Measurements from ENCODE around the gene TMEM91.

Gene TMEM91

GRCh38 chr19:41411100-41411967, 35.0 kb downstream of the TMEM91 start:
- no peak for DNase-seq (ENCODE audit: low read depth in 2 of 2)

GRCh38 chr19:41411968-41412265, 35.6 kb downstream of the TMEM91 start:
- no peak for DNase-seq (ENCODE audit: low read depth in 2 of 2)

GRCh38 chr19:41412953-41413352, 36.6 kb downstream of the TMEM91 start:
- DNase-seq (ENCODE audit: low read depth in 2 of 2) = no peak

GRCh38 chr19:41413947-41414346, 37.6 kb downstream of the TMEM91 start:
- DNase-seq (ENCODE audit: low read depth in 2 of 2) = no peak

- DNase-seq (ENCODE audit: low read depth in 2 of 2) = no peak
Observed at GRCh38 chr19:41414461-41414860, 38.1 kb downstream of the TMEM91 start.

- DNase-seq (ENCODE audit: low read depth in 2 of 2) = no peak
Observed at GRCh38 chr19:41415154-41415571, 38.8 kb downstream of the TMEM91 start.

- DNase-seq (ENCODE audit: low read depth in 2 of 2) = no peak
Observed at GRCh38 chr19:41416194-41416674, 39.9 kb downstream of the TMEM91 start.

GRCh38 chr19:41420101-41420880, 44.0 kb downstream of the TMEM91 start:
- no peak for DNase-seq (ENCODE audit: low read depth in 2 of 2)

- DNase-seq (ENCODE audit: low read depth in 2 of 2) = no peak
Observed at GRCh38 chr19:41421314-41421713, 45.0 kb downstream of the TMEM91 start.

- no peak for DNase-seq (ENCODE audit: low read depth in 2 of 2)
Observed at GRCh38 chr19:41421973-41422372, 45.6 kb downstream of the TMEM91 start.

- no peak for DNase-seq (ENCODE audit: low read depth in 2 of 2)
Observed at GRCh38 chr19:41422456-41422855, 46.1 kb downstream of the TMEM91 start.

GRCh38 chr19:41422955-41423354, 46.6 kb downstream of the TMEM91 start:
- no peak for DNase-seq (ENCODE audit: low read depth in 2 of 2)

GRCh38 chr19:41424335-41425173, 48.2 kb downstream of the TMEM91 start:
- no peak for DNase-seq (ENCODE audit: low read depth in 2 of 2)

- no peak for DNase-seq (ENCODE audit: low read depth in 2 of 2)
Observed at GRCh38 chr19:41425174-41426115, 49.1 kb downstream of the TMEM91 start.

- DNase-seq (ENCODE audit: low read depth in 2 of 2) = no peak
Observed at GRCh38 chr19:41426116-41426841, 49.9 kb downstream of the TMEM91 start.

- DNase-seq (ENCODE audit: low read depth in 2 of 2) = no peak
Observed at GRCh38 chr19:41426952-41427646, 50.8 kb downstream of the TMEM91 start, which contains the start of gene B3GNT8. B3GNT8 (minus strand) TSS chr19:41427374; CDS start chr19:41426778, 596 bp downstream.

GRCh38 chr19:41427647-41428480, 51.5 kb downstream of the TMEM91 start:
- DNase-seq (ENCODE audit: low read depth in 2 of 2) = peak in 1 of 2 donors; percentile 16

GRCh38 chr19:41428481-41428859, 52.1 kb downstream of the TMEM91 start:
- no peak for DNase-seq (ENCODE audit: low read depth in 2 of 2)

GRCh38 chr19:41430922-41431321, 54.6 kb downstream of the TMEM91 start:
- DNase-seq (ENCODE audit: low read depth in 2 of 2) = no peak

All from stimulated activated CD8-positive, alpha-beta memory T cell treated with anti-CD3 and anti-CD28 coated beads, Interleukin-2, amount 100 ng/mL, for 1 hour (primary cell).